GM20000 (cell line): Measurements from ENCODE around the gene CD68.
"Not testable (repeated sequence)": the region's sequence is repeated elsewhere in the genome, so short reads cannot be mapped to it uniquely, and the experiment has no call there.

Experiments
- DNase-seq: peaks from one replicate; pipeline ENCODE4 v3.0.0; 2012; ENCODE audit warnings: low spot score
- TF ChIP-seq, protein P1 (sequence below): IDR thresholded peaks from 2 replicates; pipeline ENCODE4 v1.5.1; 2012; ENCODE audit warnings: mild to moderate bottlenecking, control low read depth; ENCODE audit errors: extremely low read depth, missing control alignments

CD68 gene

DNA sequence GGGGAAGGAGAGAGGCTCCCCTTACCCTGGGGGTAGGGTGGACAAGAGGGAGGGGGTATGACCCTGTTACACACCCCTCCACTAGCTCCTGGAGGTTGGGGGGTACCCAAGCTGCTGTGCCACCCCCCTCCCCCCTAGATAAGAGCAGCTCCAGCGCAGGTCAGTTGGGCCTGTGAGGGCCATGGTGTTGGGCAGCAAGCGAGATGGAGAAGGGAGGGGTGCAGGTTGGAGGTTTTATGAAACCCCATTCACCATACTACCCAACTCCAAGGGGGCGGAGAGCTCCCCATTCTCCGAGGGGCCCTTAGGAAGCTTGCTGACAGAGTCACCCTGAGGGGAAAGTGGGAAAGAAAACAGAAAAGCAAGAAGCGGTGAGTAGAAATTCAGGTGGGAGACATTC is 12.2 kb downstream of the CD68 start:
- DNase-seq, result no peak
- TF ChIP-seq, protein P1, sequence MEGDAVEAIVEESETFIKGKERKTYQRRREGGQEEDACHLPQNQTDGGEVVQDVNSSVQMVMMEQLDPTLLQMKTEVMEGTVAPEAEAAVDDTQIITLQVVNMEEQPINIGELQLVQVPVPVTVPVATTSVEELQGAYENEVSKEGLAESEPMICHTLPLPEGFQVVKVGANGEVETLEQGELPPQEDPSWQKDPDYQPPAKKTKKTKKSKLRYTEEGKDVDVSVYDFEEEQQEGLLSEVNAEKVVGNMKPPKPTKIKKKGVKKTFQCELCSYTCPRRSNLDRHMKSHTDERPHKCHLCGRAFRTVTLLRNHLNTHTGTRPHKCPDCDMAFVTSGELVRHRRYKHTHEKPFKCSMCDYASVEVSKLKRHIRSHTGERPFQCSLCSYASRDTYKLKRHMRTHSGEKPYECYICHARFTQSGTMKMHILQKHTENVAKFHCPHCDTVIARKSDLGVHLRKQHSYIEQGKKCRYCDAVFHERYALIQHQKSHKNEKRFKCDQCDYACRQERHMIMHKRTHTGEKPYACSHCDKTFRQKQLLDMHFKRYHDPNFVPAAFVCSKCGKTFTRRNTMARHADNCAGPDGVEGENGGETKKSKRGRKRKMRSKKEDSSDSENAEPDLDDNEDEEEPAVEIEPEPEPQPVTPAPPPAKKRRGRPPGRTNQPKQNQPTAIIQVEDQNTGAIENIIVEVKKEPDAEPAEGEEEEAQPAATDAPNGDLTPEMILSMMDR, result no peak

DNA sequence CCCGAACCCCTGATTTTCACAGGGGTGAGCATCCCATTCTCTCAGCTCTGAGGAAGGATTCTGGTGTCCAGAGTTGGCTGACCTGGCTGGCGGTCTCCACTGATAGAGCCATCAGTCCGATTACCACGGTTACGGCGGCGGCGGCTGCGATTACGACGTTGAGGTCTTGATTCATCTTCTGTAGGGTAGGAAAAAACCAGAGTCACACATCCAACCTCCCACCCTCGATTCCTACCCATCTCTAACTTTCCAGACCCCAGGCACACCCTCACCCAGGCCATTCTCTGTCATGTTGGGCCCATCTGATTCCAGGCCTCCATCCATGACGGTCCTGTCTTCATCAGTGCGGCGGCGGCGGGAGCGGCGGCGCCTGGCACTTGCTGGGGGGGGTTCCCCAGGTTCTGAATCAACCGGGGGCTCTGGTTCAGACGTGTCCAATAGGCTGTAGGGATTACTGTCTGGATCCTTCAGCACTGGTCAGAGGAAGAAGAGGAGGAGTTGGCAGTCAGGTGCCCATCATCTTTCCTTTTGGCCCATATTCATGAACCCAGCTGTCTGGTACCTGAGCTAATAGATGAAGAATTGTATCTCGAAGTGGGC is 13.1 kb downstream of the CD68 start:
- TF ChIP-seq, protein P1, result no peak
- no peak for DNase-seq

DNA sequence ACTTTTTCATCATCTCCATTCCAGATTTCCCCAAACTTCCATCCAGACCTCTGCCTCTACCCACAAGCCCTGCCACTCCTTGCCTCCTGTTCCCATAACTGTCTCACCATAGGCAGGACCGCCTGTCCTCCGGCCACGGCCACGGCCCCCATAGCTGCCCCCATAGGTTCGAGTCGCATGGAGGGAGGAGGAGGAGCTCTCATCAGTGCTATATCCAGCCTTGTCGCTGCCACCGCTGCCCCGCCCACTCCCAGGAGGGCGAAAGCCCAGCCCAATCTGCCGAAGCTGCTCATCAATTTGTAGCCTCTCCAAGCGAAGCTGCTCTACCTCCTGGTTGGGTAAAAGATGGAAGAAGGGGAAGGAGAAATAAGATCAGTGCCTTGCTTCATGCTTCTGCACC is 13.9 kb downstream of the CD68 start:
- no peak for DNase-seq
- TF ChIP-seq, protein P1, result no peak

DNA sequence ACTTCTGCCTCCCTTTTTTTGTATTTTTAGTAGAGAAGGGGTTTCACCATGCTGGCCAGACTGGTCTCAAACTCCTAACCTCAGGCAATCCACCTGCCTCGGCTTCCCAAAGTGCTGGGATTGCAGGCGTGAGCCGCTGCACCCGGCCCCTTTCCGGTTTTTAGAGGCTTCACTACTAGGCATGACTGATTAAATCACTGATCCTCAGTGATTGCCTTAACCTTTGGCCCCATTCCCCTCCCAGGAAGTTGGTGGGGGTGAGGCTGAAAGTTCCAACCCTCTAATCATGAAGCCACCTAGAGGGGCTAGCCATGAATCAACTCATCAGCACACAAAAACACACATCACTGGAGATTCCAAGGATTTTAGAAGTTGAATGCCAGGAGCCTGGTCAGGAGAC is 18.1 kb downstream of the CD68 start:
- DNase-seq, result not testable (repeated sequence)

DNA sequence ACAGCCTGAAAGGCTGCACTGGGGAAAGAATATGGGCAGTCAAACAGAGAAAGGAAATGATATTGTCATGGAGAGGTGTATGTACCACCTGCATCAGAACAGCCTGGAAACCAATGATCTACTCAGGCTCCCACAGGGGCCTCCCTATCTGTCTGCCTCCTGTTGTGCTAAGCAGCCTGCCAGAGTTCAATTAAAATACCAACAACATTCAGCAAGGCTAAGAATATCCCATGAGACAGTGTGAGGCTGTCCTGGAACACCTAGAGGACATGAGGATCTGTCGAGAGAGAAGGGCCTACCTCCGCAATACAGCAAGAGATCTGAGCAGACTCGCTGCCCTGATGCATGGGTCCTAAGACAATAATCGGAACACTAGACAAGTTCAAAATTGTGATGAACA is 26.8 kb downstream of the CD68 start:
- DNase-seq, result no peak
- TF ChIP-seq, protein P1, result no peak

DNA sequence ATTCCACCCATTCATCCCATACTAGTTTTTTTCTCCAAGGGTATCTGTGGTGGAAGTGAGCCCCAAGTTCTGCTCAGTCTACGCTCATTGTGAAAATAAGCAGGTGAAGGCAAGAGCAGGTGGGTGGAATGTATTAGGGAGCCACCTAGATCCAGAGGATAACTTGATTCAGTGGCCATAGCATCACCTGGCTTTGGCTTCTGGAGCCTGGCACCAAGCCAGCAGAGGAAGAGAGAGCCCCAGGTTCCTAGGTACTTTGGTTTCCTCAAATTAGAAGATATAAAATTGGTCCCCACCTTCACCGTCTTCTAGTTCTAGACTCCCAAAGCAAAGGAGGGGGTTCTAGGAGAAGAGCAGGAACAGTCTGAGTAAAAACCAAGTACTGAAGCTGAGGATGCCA is 31.2 kb downstream of the CD68 start:
- TF ChIP-seq, protein P1, result no peak
- no peak for DNase-seq

DNA sequence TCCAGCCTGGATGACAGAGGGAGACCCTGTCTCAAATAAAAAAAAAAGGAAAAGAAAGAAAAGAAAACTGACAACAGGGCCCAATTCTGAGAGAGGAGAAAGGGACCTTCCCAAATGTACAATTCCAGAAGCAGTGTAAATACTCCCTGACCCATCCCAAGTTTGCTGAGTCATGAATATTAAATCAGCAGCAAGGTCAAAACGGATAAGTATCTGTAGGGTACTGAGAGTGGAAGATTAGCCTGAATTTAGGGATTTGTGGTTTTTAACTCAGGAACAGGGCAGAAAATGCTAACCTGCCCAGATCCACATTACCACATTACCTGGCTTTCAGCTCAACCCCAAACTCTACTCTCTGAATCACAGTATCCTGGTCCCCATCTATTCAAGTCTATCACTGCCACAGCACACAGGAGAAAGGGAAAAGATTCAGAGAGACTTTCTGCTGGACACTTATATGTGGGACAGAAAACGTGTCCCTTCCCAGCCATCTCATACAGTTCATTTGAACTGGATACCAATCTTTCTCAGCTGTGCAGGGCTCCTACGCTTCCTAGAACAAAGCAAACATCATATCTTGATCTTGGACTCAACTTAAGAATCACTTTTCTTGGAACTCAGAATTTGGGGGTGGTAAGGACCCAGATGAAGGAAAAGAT is 32.3 kb downstream of the CD68 start:
- no peak for DNase-seq

More for the DNA sequence above, 32.3 kb downstream of the CD68 start:
- TF ChIP-seq, protein P1, result no peak
